NCI-H2196 treated with DMSO at 0.1 percent for 48 hours (cell line): Measurements from ENCODE around the gene PCGF5.
"Not testable (repeated sequence)": the region's sequence is repeated elsewhere in the genome, so short reads cannot be mapped to it uniquely, and the experiment has no call there.

Experiments
- DNase-seq: peaks from one replicate; lab custom pipeline; 2025; ENCODE audit not compliant: unreplicated experiment; lab: John Stamatoyannopoulos, UW

The PCGF5 gene

GRCh38 chr10:91271886-91272285 lies 51.4 kb downstream of the PCGF5 start:
- no peak for DNase-seq

GRCh38 chr10:91284486-91285090 lies 64.1 kb downstream of the PCGF5 start:
- no peak for DNase-seq

- DNase-seq, result no peak
Measured at GRCh38 chr10:91286572-91286971, 66.1 kb downstream of the PCGF5 start.

GRCh38 chr10:91287276-91287675 lies 66.8 kb downstream of the PCGF5 start:
- no peak for DNase-seq

GRCh38 chr10:91287912-91288311 lies 67.4 kb downstream of the PCGF5 start:
- DNase-seq, result no peak

GRCh38 chr10:91289305-91289704 lies 68.8 kb downstream of the PCGF5 start:
- no peak for DNase-seq

GRCh38 chr10:91290607-91291006 lies 70.1 kb downstream of the PCGF5 start:
- no peak for DNase-seq

GRCh38 chr10:91294134-91294906 lies 73.9 kb downstream of the PCGF5 start:
- no peak for DNase-seq

- DNase-seq, result no peak
Measured at GRCh38 chr10:91295346-91295745, 74.9 kb downstream of the PCGF5 start.

- DNase-seq, result no peak
Measured at GRCh38 chr10:91296471-91296870, 76.0 kb downstream of the PCGF5 start.

- DNase-seq, result peak; percentile 22
Measured at GRCh38 chr10:91298224-91298871, 77.9 kb downstream of the PCGF5 start.

GRCh38 chr10:91299999-91300575 lies 79.6 kb downstream of the PCGF5 start:
- DNase-seq, result no peak

- DNase-seq, result not testable (repeated sequence)
Measured at GRCh38 chr10:91302946-91303345, 82.5 kb downstream of the PCGF5 start.

- not testable (repeated sequence) for DNase-seq
Measured at GRCh38 chr10:91305979-91306378, 85.5 kb downstream of the PCGF5 start.

- DNase-seq, result no peak
Measured at GRCh38 chr10:91307489-91307888, 87.0 kb downstream of the PCGF5 start.

- DNase-seq, result no peak
Measured at GRCh38 chr10:91309711-91310110, 89.2 kb downstream of the PCGF5 start.

GRCh38 chr10:91311601-91312381 lies 91.3 kb downstream of the PCGF5 start:
- DNase-seq, result no peak

- DNase-seq, result no peak
Measured at GRCh38 chr10:91312382-91312733, 91.9 kb downstream of the PCGF5 start.

- no peak for DNase-seq
Measured at GRCh38 chr10:91313796-91314485, 93.5 kb downstream of the PCGF5 start.

- DNase-seq, result no peak
Measured at GRCh38 chr10:91316486-91316885, 96.0 kb downstream of the PCGF5 start.

GRCh38 chr10:91317541-91317940 lies 97.1 kb downstream of the PCGF5 start:
- DNase-seq, result no peak
